ENCODE results near the gene PLEKHG4.

PLEKHG4 gene

DNA sequence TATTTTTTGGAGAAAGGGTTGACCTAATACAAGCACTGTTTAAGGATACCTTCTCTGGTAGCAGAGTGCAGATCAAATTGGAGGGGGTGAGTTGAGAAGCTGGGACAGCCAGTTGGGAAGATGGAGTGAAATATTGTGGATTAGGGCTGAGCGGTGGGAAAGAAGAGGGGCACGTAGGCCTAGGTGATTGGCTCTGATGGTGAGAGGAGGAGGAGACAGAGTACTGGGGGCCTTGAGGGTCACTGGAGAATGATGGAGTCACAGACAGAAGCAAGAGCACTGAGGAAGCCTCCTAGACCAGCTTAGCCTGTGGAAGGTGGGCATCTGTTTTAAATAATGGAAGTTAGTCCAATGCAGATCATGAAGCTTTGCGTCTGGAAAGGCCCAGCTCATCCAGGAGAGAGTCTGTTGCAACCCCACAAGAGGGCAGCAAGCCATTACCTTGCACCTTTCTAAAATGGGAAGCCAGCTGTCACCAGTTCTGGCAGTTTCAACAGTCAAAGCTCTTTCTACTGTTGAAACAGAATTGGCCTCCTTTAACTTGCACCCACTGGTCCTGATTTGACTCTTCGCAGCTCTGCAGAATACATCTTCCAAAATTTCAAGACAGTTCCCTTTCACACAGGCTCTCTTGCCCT, 18.8 kb upstream of the PLEKHG4 start:
- DNase-seq (ENCODE audit: low spot score) = no peak

DNA sequence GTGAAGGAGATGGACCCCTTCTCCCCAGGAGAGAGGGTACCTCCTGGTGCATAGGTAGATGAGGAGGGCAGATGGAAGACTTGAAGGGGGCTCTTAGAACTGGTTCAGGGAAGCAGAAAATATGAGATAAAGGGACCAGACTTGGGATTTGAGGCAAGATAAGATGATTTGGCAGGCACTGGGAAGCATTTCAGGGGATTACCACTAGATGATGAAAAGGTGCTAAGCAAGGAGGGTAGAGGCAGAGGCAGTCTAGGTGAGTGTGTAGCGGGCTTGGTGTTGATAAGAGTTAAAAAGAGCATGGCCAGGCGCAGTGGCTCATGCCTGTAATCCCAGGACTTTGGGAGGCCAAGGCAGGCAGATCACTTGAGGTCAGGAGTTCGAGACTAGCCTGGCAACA, 16.1 kb upstream of the PLEKHG4 start:
- DNase-seq (ENCODE audit: low spot score) = no peak

- DNase-seq (ENCODE audit: low spot score) = no peak
These were observed 15.1 kb upstream of the PLEKHG4 start for GRCh38 chr16:67264277-67264676.

DNA sequence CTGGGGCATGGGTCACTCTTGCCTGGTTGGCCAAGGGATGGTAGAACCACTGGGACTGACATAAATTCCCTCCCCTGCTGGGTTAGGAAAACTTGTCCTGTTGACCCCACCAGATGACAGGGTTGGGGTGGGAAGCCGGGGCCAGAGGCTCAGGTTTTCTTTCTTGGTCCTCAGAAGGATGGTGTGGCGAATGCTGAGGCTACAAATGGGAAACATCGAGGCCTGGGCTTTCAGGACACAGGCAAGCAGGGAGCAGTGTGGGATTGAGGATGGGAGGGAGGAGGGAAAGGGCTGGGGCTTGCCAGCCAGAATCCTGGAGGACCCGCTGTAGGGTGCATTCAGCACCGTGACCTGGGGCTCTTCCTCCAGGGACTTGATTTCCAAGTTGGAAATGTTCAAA, 14.5 kb upstream of the PLEKHG4 start:
- DNase-seq (ENCODE audit: low spot score) = no peak

DNA sequence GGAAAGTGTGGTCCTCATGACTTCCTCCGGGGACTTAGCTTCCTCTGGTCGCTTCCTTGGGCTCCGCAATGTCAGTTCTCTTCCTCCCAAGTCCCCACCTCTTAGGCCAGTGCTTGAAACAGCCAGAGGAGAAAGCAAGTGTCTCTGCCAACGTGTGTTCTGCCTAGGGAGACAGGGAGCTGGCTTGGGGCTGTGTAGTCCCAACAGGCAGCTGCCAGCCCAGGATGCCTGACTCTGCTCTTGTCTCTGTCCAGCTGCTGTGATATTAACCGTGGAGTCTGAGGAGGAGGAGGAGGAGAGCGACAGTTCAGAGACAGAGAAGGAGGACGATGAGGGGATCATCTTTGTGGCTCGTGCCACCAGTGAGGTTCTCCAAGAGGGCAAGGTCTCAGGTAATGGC, 13.5 kb upstream of the PLEKHG4 start:
- DNase-seq (ENCODE audit: low spot score) = no peak

DNA sequence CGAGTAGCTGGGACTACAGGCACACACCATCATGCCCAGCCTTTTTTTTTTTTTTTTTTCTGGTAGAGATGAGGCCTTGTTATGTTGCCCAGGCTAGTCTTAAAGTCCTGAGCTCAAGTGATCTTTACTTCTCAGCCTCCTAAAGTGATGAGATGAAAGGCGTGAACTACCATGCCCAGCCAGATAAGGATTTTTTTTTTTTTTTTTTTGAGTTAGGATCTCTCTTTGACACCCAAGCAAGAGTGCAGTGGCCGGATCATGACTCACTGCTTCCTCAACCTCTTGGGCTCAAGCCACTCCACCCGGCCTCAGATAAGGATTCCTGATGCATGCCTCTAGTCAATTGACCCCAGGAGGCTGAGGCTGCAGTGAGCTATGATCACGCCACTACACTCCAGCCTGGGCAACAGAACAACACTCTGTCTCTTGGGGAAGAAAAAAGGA, 11.2 kb upstream of the PLEKHG4 start:
- DNase-seq (ENCODE audit: low spot score) = no peak

- DNase-seq (ENCODE audit: low spot score) = no peak
These were observed 9.6 kb upstream of the PLEKHG4 start for GRCh38 chr16:67269766-67270165.

- no peak for DNase-seq (ENCODE audit: low spot score)
These were observed 8.4 kb upstream of the PLEKHG4 start for GRCh38 chr16:67270931-67271338.

DNA sequence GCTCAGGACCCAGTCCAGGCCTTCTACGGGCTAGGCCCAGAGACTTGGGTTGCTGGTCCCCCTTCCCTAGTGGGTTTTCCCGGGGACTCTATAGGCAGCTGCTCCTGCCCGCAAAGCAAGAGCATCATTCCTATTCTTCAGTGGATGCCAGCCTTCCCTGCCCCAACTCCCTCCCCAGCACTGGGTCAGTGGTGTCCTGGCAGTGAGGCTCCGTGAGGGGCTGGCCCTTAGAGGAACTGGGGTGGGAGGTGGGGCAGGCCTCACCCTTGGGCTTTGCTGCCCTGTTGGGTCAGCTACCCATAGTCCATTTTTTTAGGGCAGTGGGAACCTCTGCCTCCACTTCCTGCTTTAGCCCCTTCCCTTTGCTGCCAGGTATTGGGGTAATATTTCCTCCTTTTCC, 7.9 kb upstream of the PLEKHG4 start:
- DNase-seq (ENCODE audit: low spot score) = no peak

GRCh38 chr16:67275321-67275720, 4.0 kb upstream of the PLEKHG4 start:
- no peak for DNase-seq (ENCODE audit: low spot score)

- DNase-seq (ENCODE audit: low spot score) = no peak
These were observed 1.9 kb upstream of the PLEKHG4 start for GRCh38 chr16:67277294-67277998.

- no peak for DNase-seq (ENCODE audit: low spot score)
These were observed 1.1 kb upstream of the PLEKHG4 start for GRCh38 chr16:67277999-67278772.

DNA sequence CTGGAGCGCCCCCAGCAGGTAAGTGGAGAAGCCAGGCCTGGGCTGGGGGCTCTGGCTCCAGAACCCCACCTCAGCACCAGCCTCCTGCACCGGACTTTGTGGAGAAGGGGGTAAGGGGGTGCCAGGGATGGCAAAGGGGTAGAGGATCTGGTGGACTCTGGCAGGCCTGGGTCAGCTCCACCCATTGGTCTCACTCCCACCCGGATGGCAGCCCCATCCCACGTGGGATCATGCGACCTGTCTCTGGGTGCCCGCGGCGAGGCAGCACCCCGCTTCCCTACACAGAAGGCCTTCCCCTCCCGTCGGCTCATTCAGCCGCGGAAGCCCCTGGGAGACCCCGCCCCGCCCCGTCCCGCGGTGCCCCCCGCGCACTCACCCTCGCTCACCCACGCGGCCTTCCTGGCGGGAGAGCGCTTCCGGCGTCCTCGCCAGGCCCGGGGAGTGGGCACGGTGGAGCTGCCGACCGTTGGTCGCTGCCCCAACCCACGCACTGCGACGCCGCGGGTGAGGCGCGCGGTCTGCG, 498 bp upstream of the PLEKHG4 start:
- DNase-seq (ENCODE audit: low spot score) = no peak

GRCh38 chr16:67280090-67281015, 1.0 kb downstream of the PLEKHG4 start:
- no peak for DNase-seq (ENCODE audit: low spot score)

DNA sequence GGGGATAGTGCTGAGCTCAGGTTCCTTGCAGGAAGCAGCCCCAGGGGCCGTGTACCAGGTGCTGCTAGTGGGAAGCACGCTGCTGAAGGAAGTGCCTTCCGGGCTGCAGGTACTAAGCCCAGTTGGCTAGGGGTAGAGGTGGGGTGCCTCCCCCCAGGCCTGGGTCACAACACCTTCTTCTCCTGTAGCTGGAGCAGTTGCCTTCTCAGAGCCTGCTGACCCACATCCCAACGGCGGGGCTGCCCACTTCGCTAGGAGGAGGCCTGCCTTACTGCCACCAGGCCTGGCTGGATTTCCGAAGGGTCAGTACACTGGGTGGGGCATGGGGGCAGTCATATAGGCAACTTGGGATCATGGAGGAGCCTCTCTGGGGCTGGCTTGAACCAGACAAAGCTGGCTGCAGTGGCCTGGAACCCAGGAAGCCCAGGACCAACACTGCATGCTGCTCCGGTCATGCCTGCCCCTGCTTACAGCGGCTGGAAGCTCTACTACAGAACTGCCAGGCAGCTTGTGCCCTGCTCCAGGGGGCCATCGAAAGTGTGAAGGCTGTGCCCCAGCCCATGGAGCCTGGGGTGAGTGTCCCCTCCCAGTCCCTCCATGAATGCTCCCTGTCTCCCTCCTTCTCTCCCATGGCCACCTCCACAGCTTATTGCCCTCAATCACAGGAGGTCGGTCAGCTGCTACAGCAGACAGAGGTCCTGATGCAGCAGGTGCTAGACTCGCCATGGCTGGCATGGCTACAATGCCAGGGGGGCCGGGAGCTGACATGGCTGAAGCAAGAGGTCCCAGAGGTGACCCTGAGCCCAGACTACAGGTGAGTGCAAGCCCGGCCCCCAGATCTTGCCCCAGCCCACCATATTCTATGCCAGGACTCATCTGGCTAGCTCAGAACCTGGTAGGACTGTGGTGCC, 2.5 kb downstream of the PLEKHG4 start:
- no peak for DNase-seq (ENCODE audit: low spot score)

- no peak for DNase-seq (ENCODE audit: low spot score)
These were observed 3.1 kb downstream of the PLEKHG4 start for GRCh38 chr16:67282447-67282805.

DNA sequence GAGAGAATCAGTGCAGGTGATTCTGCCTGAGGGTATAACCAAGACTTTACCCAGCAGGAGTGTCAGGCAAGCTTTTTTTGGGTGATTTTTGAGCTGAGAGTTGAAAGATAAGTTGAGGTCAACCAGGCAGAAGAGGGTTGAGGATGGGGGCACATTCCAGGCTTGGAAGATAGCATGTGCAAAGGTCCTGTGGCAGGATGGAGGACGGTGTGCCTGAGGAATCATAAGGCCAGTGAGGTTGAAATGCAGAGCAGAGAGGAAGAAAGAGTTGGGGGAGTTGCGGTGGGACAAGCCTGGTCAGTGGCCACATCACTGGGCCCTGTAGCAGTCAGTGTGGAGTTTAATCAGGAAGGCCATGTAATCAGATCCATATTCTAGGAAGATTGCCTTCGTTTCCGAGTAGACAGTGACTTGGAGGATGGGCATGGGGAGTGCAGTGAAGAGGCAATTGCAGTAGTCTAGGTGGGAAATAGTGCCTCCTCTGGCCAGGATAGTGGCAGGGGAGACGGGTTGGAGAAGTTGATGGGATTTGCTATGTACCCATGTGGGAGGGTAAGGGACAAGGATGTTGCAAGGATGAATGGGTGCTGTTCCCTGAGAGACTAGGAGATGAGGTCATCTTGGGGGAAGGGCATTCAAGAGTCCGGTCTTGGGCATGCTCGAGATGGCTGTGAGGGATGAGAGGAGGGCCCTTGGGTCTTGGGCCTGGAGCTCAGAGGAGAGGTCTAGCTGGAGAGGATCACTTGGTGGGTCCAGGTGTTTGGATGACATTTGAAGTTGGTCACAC, 3.9 kb downstream of the PLEKHG4 start:
- no peak for DNase-seq (ENCODE audit: low spot score)

- DNase-seq (ENCODE audit: low spot score) = no peak
These were observed 4.7 kb downstream of the PLEKHG4 start for GRCh38 chr16:67283826-67284555.
